Activated naive CD4-positive, alpha-beta T cell treated with anti-CD3 and anti-CD28 coated beads for 36 hours (primary cell): ENCODE data around the gene CIAO3. TPM values are rescaled to one million over a fixed set of nuclear protein-coding genes. Genes with fewer than 3 reads are reported as not detected.

Experiments used
- CTCF ChIA-PET: fragments of 350-600 bp; sonication (Branson Sonifier 250); formaldehyde crosslinking; loops from one replicate; lab custom pipeline; 2021; ENCODE audit warnings: antibody characterized with exemption; lab: Charles Lee
- DNase-seq: peaks from one replicate; pipeline ENCODE4 v3.0.0-alpha.2; 2020
- H3K27ac Mint-ChIP-seq: one replicate; pipeline ENCODE4 v1.8.0; 2021; ENCODE audit warnings: mild to moderate bottlenecking, mixed read lengths
- H3K27me3 Mint-ChIP-seq: one replicate; pipeline ENCODE4 v1.8.0; 2021; ENCODE audit warnings: low read depth, mixed read lengths
- H3K36me3 Mint-ChIP-seq: one replicate; pipeline ENCODE4 v1.8.0; 2021; ENCODE audit warnings: low read depth, mixed read lengths
- H3K4me1 Mint-ChIP-seq: one replicate; pipeline ENCODE4 v1.8.0; 2021; ENCODE audit warnings: low read depth, mixed read lengths
- H3K4me3 Mint-ChIP-seq: one replicate; pipeline ENCODE4 v1.8.0; 2021; ENCODE audit warnings: mild to moderate bottlenecking, moderate library complexity, mixed read lengths
- H3K9me3 Mint-ChIP-seq: one replicate; pipeline ENCODE4 v1.8.0; 2021; ENCODE audit warnings: mixed read lengths
- intact Hi-C: fragments of 100-400 bp; cut with micrococcal nuclease; formaldehyde crosslinking; loops from one replicate; pipeline ENCODE4 v1.15.1; 2023
- total RNA-seq, 2 experiments: library from RNA; stranded (reverse); gene quantifications; one replicate each; pipeline ENCODE4 v1.2.3, GENCODE V29; 2021

The CIAO3 gene
- total RNA-seq, 2 experiments from 2014 or later: 32.7 to 34.3 TPM

- CTCF ChIA-PET: interaction anchor here (1.6 kb wide), 1 partner anchor 11 kb away, joined by 5 read pairs; no protein-coding TSS in a partner anchor
- peaks cover 17% of the 10 kb centered on the region for H3K4me1 Mint-ChIP-seq
- no peak overlapping the region for H3K27ac Mint-ChIP-seq
- no peaks in the 10 kb centered on the region for H3K27me3 Mint-ChIP-seq
- H3K4me3 Mint-ChIP-seq: no peak overlapping the region
- DNase-seq: no peak
- intact Hi-C loops: loop anchor here (5.0 kb wide), 1 partner anchor 41 kb away; the partner anchor contains the start of genes JMJD8 and STUB1
- no peaks in the 10 kb centered on the region for H3K36me3 Mint-ChIP-seq
- no peaks in the 10 kb centered on the region for H3K9me3 Mint-ChIP-seq
Measured at GRCh38 chr16:723695-724094, 17.1 kb downstream of the CIAO3 start.

DNA sequence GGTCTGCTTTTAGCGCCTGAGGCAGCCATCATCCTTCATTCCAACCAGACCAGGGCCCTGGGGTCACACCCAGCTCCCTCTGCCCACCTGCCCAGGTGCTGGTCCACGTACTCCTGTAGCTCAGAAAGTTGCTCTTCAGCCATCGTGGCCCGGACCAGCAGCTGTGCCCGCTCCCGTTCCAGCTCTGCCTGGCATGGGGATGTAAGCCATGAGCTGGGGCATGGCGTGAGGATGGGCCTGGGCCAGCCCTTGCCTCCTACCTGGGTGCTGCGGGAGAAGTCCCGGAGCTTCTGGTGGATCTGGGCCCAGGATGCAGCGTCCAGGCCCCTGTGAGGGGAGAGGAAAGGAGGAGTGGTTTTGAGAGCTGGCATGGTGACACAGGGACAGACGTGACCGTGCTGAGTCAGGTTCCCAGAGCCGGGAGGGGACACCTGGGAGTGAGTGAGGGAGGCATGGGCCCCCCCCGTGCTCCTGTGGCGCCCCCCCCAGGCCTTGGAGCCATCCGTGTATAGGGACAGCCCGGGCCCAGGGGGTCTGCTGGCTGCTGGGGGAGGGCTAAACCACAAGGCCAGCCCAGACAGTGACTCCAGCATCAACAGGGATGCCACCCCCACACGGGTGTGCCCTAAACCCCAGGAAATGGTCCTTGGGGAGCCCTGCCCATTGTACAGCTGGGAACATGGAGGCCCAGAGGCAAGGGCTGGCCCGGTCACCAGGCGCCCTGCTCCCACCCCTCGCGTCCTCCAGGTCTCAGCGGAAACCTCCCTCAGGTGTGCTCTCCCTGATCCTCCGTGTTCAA lies 17.8 kb downstream of the CIAO3 start:
- Mint-ChIP-seq H3K9me3 (no peaks in the 10 kb centered on the region), H3K27me3 (no peaks in the 10 kb centered on the region), H3K4me3 (peak overlapping the region; percentile 49), H3K27ac (no peak overlapping the region), H3K4me1 (peaks cover 17% of the 10 kb centered on the region), H3K36me3 (no peaks in the 10 kb centered on the region)
- intact Hi-C loops: loop anchor here (5.0 kb wide), 1 partner anchor 41 kb away; the partner anchor contains the start of genes JMJD8 and STUB1
- no peak for DNase-seq
- CTCF ChIA-PET: interaction anchor here (1.0 to 3.7 kb wide), 3 partner anchors 11 to 18 kb away, joined by 3 to 25 read pairs (median 5); partner anchors contain the start of gene CIAO3

- Mint-ChIP-seq H3K4me3 (peak overlapping the region; percentile 49), H3K27ac (no peak overlapping the region), H3K4me1 (peaks cover 17% of the 10 kb centered on the region), H3K36me3 (no peaks in the 10 kb centered on the region), H3K9me3 (no peaks in the 10 kb centered on the region), H3K27me3 (no peaks in the 10 kb centered on the region)
- no peak for DNase-seq
- intact Hi-C loops: loop anchor here (2.0 to 5.0 kb wide), 2 partner anchors 19 to 40 kb away; partner anchors contain the start of genes CIAO3, JMJD8 and STUB1
- CTCF ChIA-PET: interaction anchor here (1.0 to 3.7 kb wide), 3 partner anchors 10 to 19 kb away, joined by 3 to 25 read pairs (median 13); partner anchors contain the start of gene CIAO3
Measured at GRCh38 chr16:721765-722540, 18.8 kb downstream of the CIAO3 start.

DNA sequence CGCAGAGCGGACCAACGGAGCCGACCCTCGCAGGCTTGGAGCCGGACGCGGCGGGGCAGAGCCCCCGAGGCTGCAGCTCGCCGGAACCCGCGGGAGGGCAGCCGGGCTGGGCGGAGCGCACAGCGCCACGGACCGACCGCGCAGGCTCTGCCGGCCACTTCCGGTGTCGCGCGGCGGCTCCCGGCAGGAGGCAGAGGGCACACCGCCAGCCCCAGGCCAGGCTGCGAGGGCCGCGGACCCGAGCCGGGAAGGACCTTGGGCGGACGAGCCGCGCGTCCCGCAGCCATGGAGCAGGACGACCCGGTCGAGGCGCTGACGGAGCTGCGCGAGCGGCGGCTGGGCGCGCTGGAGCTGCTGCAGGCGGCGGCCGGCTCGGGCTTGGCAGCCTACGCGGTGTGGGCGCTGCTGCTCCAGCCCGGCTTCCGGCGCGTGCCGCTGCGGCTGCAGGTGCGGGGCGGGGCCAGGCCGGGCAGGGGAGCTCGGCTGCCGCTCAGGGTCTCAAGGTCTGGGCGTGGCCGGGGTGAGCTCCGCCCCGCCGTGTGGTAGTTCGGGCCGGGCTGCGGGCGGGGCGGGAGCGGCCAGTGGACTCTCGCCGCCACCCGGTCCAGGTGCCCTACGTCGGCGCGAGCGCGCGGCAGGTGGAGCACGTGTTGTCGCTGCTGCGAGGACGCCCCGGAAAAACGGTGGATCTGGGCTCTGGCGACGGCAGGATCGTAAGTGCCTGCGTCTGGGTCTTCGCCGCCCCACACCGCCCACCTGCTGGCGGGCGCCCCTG lies 19.6 kb downstream of the CIAO3 start, which contains the start of gene ANTKMT:
TSS of gene ANTKMT (plus strand) at position 157 of the 775 bp plus-strand sequence. CDS start at position 286, 129 bp downstream.
- peak; percentile 76 for DNase-seq
- Mint-ChIP-seq H3K27me3 (no peaks in the 10 kb centered on the region), H3K4me1 (peaks cover 17% of the 10 kb centered on the region), H3K27ac (peak within 1 kb of the TSS; percentile 69), H3K9me3 (no peaks in the 10 kb centered on the region), H3K36me3 (no peaks in the 10 kb centered on the region), H3K4me3 (peak within 1 kb of the TSS; percentile 82)
- CTCF ChIA-PET: interaction anchor here (0.7 to 3.7 kb wide), 3 partner anchors 9 to 123 kb away, joined by 3 to 25 read pairs (median 13); partner anchors contain the start of gene CIAO3
- intact Hi-C loops: loop anchor here (2.0 to 5.0 kb wide), 2 partner anchors 20 to 39 kb away; partner anchors contain the start of genes CIAO3, JMJD8 and STUB1

- peak overlapping the region; percentile 69 for H3K27ac Mint-ChIP-seq
- H3K9me3 Mint-ChIP-seq: no peaks in the 10 kb centered on the region
- CTCF ChIA-PET: interaction anchor here (0.7 to 3.7 kb wide), 8 partner anchors 9 to 122 kb away, joined by 3 to 25 read pairs (median 4); partner anchors contain the start of gene CIAO3
- H3K4me3 Mint-ChIP-seq: peak overlapping the region; percentile 82
- intact Hi-C loops: loop anchor here (2.0 to 5.0 kb wide), 2 partner anchors 20 to 38 kb away; partner anchors contain the start of genes CIAO3, JMJD8 and STUB1
- H3K36me3 Mint-ChIP-seq: no peaks in the 10 kb centered on the region
- peaks cover 17% of the 10 kb centered on the region for H3K4me1 Mint-ChIP-seq
- DNase-seq: peak; percentile 73
- peaks cover 2% of the 10 kb centered on the region for H3K27me3 Mint-ChIP-seq
Measured at GRCh38 chr16:720447-720989, 20.3 kb downstream of the CIAO3 start.

DNA sequence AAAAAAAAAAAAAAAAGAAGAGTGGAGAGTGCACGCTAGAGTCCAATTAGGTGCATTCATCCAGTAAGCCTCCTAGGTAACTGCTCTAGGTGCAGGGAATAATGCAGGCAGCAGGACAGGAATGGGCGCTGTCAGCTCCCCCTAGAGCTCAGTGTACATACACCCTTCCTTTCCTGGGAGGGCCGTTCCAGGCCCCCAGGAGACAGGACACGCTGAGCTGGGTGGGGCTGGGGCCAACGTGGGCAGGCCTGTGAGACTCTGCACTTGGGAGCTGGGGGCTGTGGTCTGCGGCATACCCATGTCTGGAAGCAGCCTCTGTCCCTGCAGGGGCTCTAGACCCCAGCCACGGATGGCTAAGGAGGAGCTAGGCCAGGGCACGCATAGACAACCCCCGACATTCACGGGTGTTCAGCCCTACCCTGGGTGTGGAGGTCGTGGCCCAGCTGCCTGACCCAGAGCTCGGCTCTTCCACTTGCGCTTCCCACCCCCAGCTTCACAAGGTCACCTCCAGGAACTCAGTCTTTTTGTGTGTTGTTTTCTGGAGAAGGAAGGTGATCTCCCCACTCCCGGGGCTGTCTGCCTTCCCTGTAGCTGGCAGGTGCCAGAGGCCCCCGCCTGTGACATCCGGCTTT lies 20.9 kb downstream of the CIAO3 start:
- Mint-ChIP-seq H3K9me3 (no peaks in the 10 kb centered on the region), H3K27me3 (peaks cover 2% of the 10 kb centered on the region), H3K4me3 (peak overlapping the region; percentile 82), H3K4me1 (peaks cover 17% of the 10 kb centered on the region), H3K36me3 (no peaks in the 10 kb centered on the region), H3K27ac (peak overlapping the region; percentile 69)
- CTCF ChIA-PET: interaction anchor here (0.7 to 3.7 kb wide), 7 partner anchors 8 to 86 kb away, joined by 3 to 25 read pairs (median 5); partner anchors contain the start of gene CIAO3
- no peak for DNase-seq
- intact Hi-C loops: loop anchor here (2.0 to 5.0 kb wide), 2 partner anchors 21 to 38 kb away; partner anchors contain the start of genes CIAO3, JMJD8 and STUB1

GRCh38 chr16:718922-719321 lies 21.9 kb downstream of the CIAO3 start:
- Mint-ChIP-seq H3K36me3 (no peaks in the 10 kb centered on the region), H3K27me3 (peaks cover 6% of the 10 kb centered on the region), H3K4me1 (peaks cover 17% of the 10 kb centered on the region), H3K27ac (no peak overlapping the region), H3K4me3 (peak overlapping the region; percentile 55), H3K9me3 (no peaks in the 10 kb centered on the region)
- no peak for DNase-seq
- CTCF ChIA-PET: no interaction called here
- intact Hi-C loops: no loop called here

- Mint-ChIP-seq H3K4me1 (peaks cover 16% of the 10 kb centered on the region), H3K9me3 (no peaks in the 10 kb centered on the region), H3K4me3 (no peak overlapping the region), H3K27ac (no peak overlapping the region), H3K27me3 (peaks cover 8% of the 10 kb centered on the region), H3K36me3 (no peaks in the 10 kb centered on the region)
- CTCF ChIA-PET: no interaction called here
- DNase-seq: no peak
- intact Hi-C loops: no loop called here
Measured at GRCh38 chr16:718389-718788, 22.4 kb downstream of the CIAO3 start.

- peaks cover 16% of the 10 kb centered on the region for H3K4me1 Mint-ChIP-seq
- H3K27ac Mint-ChIP-seq: no peak overlapping the region
- CTCF ChIA-PET: no interaction called here
- intact Hi-C loops: no loop called here
- peaks cover 12% of the 10 kb centered on the region for H3K27me3 Mint-ChIP-seq
- no peaks in the 10 kb centered on the region for H3K36me3 Mint-ChIP-seq
- DNase-seq: no peak
- H3K4me3 Mint-ChIP-seq: no peak overlapping the region
- H3K9me3 Mint-ChIP-seq: no peaks in the 10 kb centered on the region
Measured at GRCh38 chr16:717450-718245, 23.1 kb downstream of the CIAO3 start.

DNA sequence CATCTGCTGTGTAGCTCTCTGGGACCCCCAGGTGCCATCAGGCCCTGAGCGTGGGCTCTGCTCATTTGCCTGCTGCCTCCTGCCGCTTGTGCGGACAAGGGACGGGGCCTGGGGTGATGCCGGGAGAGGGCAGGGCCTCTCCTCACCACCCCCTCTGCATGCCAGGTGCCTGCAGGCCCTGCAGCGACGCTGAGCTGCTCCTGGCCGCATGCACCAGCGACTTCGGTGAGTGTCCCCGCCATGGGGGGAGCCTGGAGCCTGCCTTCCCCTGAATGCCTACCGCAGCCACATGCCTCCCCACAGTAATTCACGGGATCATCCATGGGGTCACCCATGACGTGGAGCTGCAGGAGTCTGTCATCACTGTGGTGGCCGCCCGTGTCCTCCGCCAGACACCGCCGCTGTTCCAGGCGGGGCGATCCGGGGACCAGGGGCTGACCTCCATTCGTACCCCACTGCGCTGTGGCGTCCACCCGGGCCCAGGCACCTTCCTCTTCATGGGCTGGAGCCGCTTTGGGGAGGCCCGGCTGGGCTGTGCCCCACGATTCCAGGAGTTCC lies 23.9 kb downstream of the CIAO3 start:
- no peak overlapping the region for H3K4me3 Mint-ChIP-seq
- no peaks in the 10 kb centered on the region for H3K9me3 Mint-ChIP-seq
- peaks cover 16% of the 10 kb centered on the region for H3K4me1 Mint-ChIP-seq
- H3K36me3 Mint-ChIP-seq: no peaks in the 10 kb centered on the region
- peaks cover 13% of the 10 kb centered on the region for H3K27me3 Mint-ChIP-seq
- intact Hi-C loops: no loop called here
- no peak for DNase-seq
- H3K27ac Mint-ChIP-seq: no peak overlapping the region
- CTCF ChIA-PET: interaction anchor here (1.4 to 1.7 kb wide), 3 partner anchors 9 to 68 kb away, joined by 3 to 7 read pairs (median 3); partner anchors contain the start of gene CCDC78
